Memory B cell (primary cell): Measurements from ENCODE around the gene CACNA1I.
A peak's percentile ranks its signal among the peaks of the same experiment; 100 is the strongest.

Source experiments
- ATAC-seq: fragments of 150-1000 bp; cut with Tn5 transposase; 2 replicates; pipeline ENCODE4 v1.10.0; 2021; ENCODE audit warnings: low read depth, mild to moderate bottlenecking, moderate library complexity
- DNase-seq, 2 donors: peaks; one replicate each; pipeline ENCODE4 v3.0.0; 2022; ENCODE audit warnings: low spot score in 2 of 2
- H3K27ac Mint-ChIP-seq: one replicate; pipeline ENCODE4 v1.8.0; 2022; ENCODE audit warnings: mild to moderate bottlenecking, moderate library complexity, mixed read lengths
- H3K27me3 Mint-ChIP-seq: one replicate; pipeline ENCODE4 v1.8.0; 2022; ENCODE audit warnings: mixed read lengths
- H3K36me3 Mint-ChIP-seq: one replicate; pipeline ENCODE4 v1.8.0; 2022; ENCODE audit warnings: mild to moderate bottlenecking, mixed read lengths
- H3K4me1 Mint-ChIP-seq: one replicate; pipeline ENCODE4 v1.8.0; 2022; ENCODE audit warnings: mixed read lengths
- H3K4me3 Mint-ChIP-seq: one replicate; pipeline ENCODE4 v1.8.0; 2022; ENCODE audit warnings: mild to moderate bottlenecking, moderate library complexity, mixed read lengths
- H3K9me3 Mint-ChIP-seq: one replicate; pipeline ENCODE4 v1.8.0; 2022; ENCODE audit warnings: mixed read lengths

The CACNA1I gene

DNA sequence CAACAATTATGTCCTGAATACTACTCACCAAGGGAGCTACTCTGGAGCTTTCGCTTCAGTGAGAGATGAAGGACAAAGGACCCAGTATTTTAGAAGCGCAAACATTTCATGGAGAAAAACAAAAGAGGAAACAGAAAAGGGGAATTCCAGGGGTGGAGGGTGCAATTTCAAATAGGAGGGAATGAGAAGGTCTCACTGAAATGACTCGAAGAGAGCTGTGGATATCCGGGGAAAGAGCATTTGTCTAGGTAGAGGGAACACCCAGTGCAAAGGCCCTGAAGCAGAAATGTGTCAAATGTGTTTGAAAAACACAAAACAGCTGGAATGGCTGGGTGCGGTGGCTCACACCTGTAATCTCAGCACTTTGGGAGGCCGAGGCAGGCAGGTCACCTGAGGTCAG is 40.4 kb upstream of the CACNA1I start:
- peak overlapping the region; percentile 88 for H3K27ac Mint-ChIP-seq
- DNase-seq: no peak

DNA sequence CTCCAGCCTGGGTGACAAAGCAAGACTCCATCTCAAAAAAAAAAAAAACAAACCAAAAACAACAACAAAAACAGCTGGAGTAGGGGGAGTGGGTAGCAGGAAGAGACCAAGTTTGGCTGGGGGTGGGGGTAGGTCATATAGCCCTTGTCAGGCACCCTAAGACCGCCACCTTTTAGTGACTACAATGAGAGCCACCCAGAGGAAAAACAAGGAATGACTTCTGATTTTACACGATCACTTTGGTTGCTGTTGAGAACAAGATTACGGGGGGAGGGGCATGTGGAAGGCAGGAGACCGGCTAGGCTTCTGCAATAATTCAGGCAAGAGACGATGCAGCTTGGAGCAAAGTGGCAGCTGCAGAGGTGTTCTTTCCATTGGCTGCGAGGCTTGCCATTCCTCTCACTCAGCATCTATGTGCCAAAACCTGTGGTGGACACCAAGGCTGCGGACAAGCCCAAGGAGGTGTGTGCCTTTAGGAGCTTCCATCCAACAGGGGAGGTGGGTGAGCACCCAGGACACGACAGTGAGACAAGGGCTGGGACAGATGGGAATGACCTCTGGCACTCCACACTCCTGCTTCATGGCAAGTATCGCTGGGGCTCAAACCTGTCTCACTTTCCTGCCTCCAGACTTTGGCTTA is 39.7 kb upstream of the CACNA1I start:
- DNase-seq: no peak

More for the DNA sequence above, 40.4 kb upstream of the CACNA1I start:
- no peaks in the 10 kb centered on the region for H3K27me3 Mint-ChIP-seq
- no peaks in the 10 kb centered on the region for H3K9me3 Mint-ChIP-seq
- peaks cover 17% of the 10 kb centered on the region for H3K36me3 Mint-ChIP-seq
- peak overlapping the region; percentile 52 for H3K4me3 Mint-ChIP-seq
- no peak for ATAC-seq
- peaks cover 54% of the 10 kb centered on the region for H3K4me1 Mint-ChIP-seq

DNA sequence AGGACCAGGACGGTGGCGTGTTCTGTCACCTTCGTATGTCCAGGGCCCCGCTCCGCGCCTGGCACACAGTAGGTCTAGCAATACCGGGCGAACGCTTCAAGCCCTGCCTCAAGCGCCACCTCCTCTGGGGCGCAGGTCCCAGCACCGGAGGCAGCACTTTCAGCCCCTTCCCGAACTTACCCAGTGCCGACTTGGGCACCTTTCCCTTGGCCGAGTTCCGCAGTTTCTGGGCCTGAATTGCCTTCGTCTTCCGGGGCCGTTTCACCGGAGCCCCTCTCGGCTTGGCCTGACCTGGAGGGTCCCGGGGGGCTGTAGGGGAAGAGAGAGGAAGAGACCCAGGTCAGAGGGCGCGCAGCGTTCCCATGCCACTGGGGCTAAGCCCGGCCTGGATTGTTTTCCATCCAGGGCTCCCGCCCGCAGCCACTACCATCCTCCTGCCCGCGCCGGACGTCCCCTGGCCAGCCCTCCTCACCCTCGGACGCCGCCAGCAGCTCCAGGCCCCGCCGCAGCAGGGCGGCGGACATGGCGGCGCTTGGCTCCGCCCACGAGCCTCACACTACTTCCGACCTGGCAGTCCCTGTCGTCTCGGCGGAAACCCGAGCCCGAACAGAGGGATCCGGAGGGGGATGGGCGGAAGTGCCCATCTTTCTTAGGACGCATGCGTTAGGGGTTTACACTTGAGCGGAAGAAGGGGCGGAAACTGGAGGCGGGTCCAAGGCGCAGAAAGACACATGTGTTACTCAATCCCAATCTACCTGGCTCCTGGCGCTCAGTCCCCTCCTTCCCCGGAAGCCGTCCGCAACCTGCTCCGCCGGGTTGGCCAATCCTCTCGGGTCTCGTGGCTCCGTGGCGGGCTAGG is 38.1 kb upstream of the CACNA1I start, which contains the start of gene RPS19BP1:
Gene RPS19BP1, minus strand, starts transcription at position 534 of the 859 bp plus-strand sequence. Its CDS starts 10 bp downstream, at position 524.
- H3K4me1 Mint-ChIP-seq: peaks cover 37% of the 10 kb centered on the region
- ATAC-seq (peak; percentile 75), DNase-seq (peak; percentile 89 to 98)
- H3K36me3 Mint-ChIP-seq: peaks cover 12% of the 10 kb centered on the region
- H3K27ac Mint-ChIP-seq: peak within 1 kb of the TSS; percentile 97
- no peaks in the 10 kb centered on the region for H3K27me3 Mint-ChIP-seq
- no peaks in the 10 kb centered on the region for H3K9me3 Mint-ChIP-seq
- H3K4me3 Mint-ChIP-seq: peak within 1 kb of the TSS; percentile 94

More for the DNA sequence above, 39.7 kb upstream of the CACNA1I start:
- Mint-ChIP-seq H3K4me3 (peak overlapping the region; percentile 43), H3K27me3 (no peaks in the 10 kb centered on the region), H3K4me1 (peaks cover 48% of the 10 kb centered on the region), H3K27ac (peak overlapping the region; percentile 88), H3K36me3 (peaks cover 14% of the 10 kb centered on the region), H3K9me3 (no peaks in the 10 kb centered on the region)
- ATAC-seq: no peak

DNA sequence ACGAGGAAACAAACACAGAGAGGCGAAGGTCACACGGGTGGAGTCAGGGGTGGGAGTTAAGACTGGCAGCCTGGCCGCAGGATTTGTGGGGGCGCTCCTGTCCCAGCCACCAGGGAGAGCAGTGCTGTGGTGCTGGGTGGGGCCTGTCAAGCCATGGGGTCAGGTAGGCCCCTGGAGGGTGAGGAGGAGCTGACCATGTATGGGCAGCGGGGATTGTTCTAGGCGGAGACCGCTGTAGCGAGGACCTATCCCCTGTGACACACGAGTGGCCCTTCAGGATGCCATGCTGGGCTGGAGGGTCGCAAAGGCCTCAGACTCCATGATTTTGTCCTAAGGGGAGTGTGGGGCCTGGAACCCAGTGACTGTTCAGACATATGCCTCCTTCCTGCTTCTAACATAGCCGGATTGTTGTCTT is 36.5 kb upstream of the CACNA1I start:
- H3K36me3 Mint-ChIP-seq: peaks cover 12% of the 10 kb centered on the region
- H3K4me1 Mint-ChIP-seq: peaks cover 25% of the 10 kb centered on the region
- H3K9me3 Mint-ChIP-seq: no peaks in the 10 kb centered on the region
- ATAC-seq (no peak), DNase-seq (no peak)
- H3K27ac Mint-ChIP-seq: no peak overlapping the region
- H3K27me3 Mint-ChIP-seq: no peaks in the 10 kb centered on the region
- H3K4me3 Mint-ChIP-seq: no peak overlapping the region

DNA sequence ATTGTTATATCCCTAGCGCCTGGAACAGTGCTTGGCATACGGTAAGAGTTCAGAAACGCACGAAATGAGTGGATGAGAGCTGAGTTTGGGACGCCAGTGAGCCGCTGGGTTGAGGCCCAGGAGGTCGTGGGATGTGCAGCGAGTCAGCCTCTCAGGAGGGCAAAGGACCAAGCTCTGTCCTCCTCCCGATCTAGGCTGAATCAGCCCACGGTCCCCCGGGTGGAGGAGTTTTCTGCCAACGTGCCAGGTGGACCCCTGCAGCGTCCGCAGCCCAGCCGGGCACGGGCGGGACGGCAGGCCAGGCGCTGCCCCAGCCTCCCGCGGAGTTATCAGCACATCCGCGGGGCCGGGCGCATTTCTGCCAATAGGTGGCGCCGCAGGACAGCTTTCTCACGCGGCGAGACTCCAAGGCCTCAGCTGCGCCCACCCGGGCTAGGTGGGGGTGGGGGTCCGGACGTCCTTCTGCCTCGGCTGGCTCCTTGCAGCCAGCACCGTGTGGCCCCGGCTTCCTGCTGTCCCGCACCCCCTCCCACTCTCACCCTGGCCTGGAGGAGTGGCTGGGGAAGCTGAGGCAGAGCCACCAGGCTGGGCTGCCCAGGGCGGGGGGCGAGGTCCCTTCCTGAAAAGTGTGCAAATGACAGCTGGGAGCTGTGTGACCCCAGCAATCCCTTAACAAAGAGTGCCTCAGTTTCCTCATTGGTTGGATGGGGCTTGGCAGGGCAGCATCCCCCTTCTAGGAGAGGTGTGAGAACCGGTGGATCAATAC is 35.8 kb upstream of the CACNA1I start:
- Mint-ChIP-seq H3K9me3 (no peaks in the 10 kb centered on the region), H3K36me3 (peaks cover 11% of the 10 kb centered on the region), H3K4me3 (peak overlapping the region; percentile 14), H3K27me3 (no peaks in the 10 kb centered on the region), H3K27ac (no peak overlapping the region), H3K4me1 (peaks cover 20% of the 10 kb centered on the region)
- ATAC-seq (peak; percentile 23), DNase-seq (peak; percentile 80 to 93)

GRCh38 chr22:39535357-39535725 is 35.2 kb upstream of the CACNA1I start:
- no peaks in the 10 kb centered on the region for H3K27me3 Mint-ChIP-seq
- H3K4me3 Mint-ChIP-seq: no peak overlapping the region
- H3K36me3 Mint-ChIP-seq: peaks cover 7% of the 10 kb centered on the region
- ATAC-seq (no peak), DNase-seq (no peak)
- no peaks in the 10 kb centered on the region for H3K9me3 Mint-ChIP-seq
- no peak overlapping the region for H3K27ac Mint-ChIP-seq
- peaks cover 15% of the 10 kb centered on the region for H3K4me1 Mint-ChIP-seq

DNA sequence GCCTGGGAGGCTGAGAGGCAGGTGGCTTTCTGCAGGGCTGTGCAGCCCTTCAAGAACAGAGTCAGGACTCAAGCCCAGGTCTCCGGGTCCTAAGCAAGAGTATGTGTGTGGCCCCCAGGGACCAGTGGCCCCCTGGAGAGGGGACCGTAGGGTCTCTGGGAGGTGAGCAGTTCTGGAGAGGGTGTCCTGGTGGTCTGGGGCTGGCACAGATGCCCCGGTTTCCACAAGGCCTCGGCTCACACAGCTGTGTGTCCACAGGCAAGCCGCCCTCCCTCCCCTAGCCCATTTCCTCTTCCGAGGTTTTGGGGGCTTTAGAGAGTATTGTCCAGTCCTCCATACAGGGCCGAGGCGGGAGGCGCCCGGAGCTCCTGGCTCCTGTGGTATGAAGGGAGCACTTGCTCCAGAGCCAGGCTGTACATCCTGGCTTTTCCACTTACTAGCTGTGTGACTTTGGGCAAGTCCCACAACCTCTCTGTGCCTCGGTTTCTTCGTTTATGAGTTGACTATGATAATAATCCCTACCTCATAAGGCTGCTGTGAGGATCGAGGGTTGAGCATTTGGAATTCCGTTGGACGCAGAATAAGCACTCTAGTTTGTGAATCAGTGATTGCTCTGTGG is 34.6 kb upstream of the CACNA1I start:
- no peak for ATAC-seq
- no peak overlapping the region for H3K4me3 Mint-ChIP-seq
- H3K27ac Mint-ChIP-seq: no peak overlapping the region
- peaks cover 7% of the 10 kb centered on the region for H3K36me3 Mint-ChIP-seq
- H3K9me3 Mint-ChIP-seq: no peaks in the 10 kb centered on the region
- no peaks in the 10 kb centered on the region for H3K27me3 Mint-ChIP-seq
- DNase-seq: no peak
- H3K4me1 Mint-ChIP-seq: peaks cover 10% of the 10 kb centered on the region

- Mint-ChIP-seq H3K9me3 (no peaks in the 10 kb centered on the region), H3K4me1 (peaks cover 4% of the 10 kb centered on the region), H3K27me3 (no peaks in the 10 kb centered on the region), H3K36me3 (peaks cover 4% of the 10 kb centered on the region), H3K4me3 (no peak overlapping the region), H3K27ac (no peak overlapping the region)
- ATAC-seq (no peak), DNase-seq (no peak)
Observed at GRCh38 chr22:39536711-39537110, 33.8 kb upstream of the CACNA1I start.

GRCh38 chr22:39537975-39538374 is 32.6 kb upstream of the CACNA1I start:
- Mint-ChIP-seq H3K4me3 (no peak overlapping the region), H3K36me3 (no peaks in the 10 kb centered on the region), H3K4me1 (no peaks in the 10 kb centered on the region), H3K27me3 (peaks cover 3% of the 10 kb centered on the region), H3K9me3 (no peaks in the 10 kb centered on the region), H3K27ac (no peak overlapping the region)
- no peak for ATAC-seq
- DNase-seq: no peak

DNA sequence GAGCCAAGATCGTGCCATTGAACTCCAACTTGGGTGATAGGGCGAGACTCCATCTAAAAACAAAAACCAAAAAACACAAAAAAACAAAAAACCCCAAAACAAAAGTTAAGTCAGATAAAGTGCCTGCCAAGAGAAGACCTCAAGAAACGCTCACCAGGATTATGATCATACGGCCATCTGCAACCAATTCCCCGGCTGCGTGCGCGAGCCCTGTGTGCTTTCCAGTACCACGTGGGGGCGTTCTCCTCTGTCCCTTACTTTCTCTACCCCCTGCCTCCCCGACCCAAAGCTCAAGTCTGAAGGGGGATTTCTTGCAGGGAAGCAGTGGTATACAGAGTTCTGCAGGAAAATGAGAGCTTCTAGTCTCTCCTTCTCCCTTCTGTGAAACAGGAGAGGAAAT is 27.5 kb upstream of the CACNA1I start:
- DNase-seq: no peak

GRCh38 chr22:39545386-39546365 is 24.9 kb upstream of the CACNA1I start:
- peaks cover 27% of the 10 kb centered on the region for H3K27me3 Mint-ChIP-seq
- no peak overlapping the region for H3K4me3 Mint-ChIP-seq
- DNase-seq: no peak

More for the DNA sequence above, 27.5 kb upstream of the CACNA1I start:
- Mint-ChIP-seq H3K4me3 (no peak overlapping the region), H3K4me1 (peaks cover 6% of the 10 kb centered on the region), H3K36me3 (no peaks in the 10 kb centered on the region), H3K9me3 (no peaks in the 10 kb centered on the region), H3K27ac (no peak overlapping the region), H3K27me3 (peaks cover 25% of the 10 kb centered on the region)
- ATAC-seq: peak; percentile 74

DNA sequence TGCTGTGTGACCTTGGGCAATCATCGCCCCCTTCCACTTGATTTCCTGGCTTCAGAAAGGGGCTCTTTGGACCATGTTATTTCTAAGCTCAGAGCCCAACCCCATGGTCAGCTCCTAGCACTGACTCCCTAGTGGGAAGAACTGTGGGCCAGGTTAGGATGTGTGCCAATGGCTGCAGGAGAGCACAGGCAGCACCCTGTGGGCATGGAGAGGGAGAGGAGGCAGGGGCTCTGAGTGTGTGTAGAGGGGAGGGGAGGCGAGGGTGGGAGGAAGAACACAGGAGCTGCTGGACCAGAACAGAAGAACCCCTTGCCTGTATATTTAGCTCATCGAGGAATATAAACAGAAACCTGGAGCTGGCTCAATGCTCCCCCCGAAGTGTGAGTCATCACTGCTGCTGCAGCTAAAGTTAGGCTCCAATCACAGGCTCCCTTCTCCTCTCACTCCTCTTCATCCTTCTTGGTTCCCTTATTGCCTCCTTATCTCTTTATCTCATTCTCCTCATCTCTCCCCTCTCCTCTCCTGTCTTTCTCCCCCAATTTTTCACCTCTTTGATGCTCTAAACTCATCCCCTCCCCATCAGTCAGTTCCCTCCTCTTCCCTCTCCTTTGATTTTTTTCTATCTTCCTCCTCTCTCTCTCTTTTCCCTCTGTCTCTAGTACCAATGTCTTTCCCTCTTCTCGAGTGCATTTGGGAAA is 23.5 kb upstream of the CACNA1I start:
- Mint-ChIP-seq H3K27me3 (peaks cover 33% of the 10 kb centered on the region), H3K36me3 (no peaks in the 10 kb centered on the region), H3K27ac (no peak overlapping the region), H3K9me3 (no peaks in the 10 kb centered on the region), H3K4me1 (peaks cover 6% of the 10 kb centered on the region), H3K4me3 (no peak overlapping the region)
- no peak for ATAC-seq
- no peak for DNase-seq

More at GRCh38 chr22:39545386-39546365, 24.9 kb upstream of the CACNA1I start:
- Mint-ChIP-seq H3K36me3 (no peaks in the 10 kb centered on the region), H3K27ac (no peak overlapping the region), H3K9me3 (no peaks in the 10 kb centered on the region), H3K4me1 (peaks cover 6% of the 10 kb centered on the region)
- ATAC-seq: no peak
